Suprapubic skin (tissue), 3 donors: ENCODE results near the gene RARB.

Experiments used
- CTCF ChIP-seq, 2 donors: fragments of 200-600 bp in 1 of 2; fragments of 450-650 bp in 1 of 2; sonication (generic) in 1 of 2; IDR thresholded peaks; one replicate each; pipeline ENCODE4 v1.5.1; 2016 to 2019; ENCODE audit warnings: antibody characterized with exemption in 2 of 2, mild to moderate bottlenecking in 1 of 2, moderate library complexity in 1 of 2
- EP300 ChIP-seq: sonication (generic); formaldehyde crosslinking; IDR thresholded peaks from one replicate; pipeline ENCODE4 v1.6.1; 2017; ENCODE audit warnings: antibody characterized with exemption
- POLR2A ChIP-seq, 2 donors: fragments of 450-650 bp; IDR thresholded peaks; one replicate each; pipeline ENCODE4 v1.6.1; 2017; ENCODE audit warnings: antibody characterized with exemption in 2 of 2, mild to moderate bottlenecking in 2 of 2, moderate library complexity in 2 of 2

GRCh38 chr3:25568525-25569078, 140.5 kb downstream of the RARB start:
- TF ChIP-seq POLR2A (IDR thresholded peaks at IDR 0.05) (no peak), EP300 (no peak), CTCF (IDR thresholded peaks at IDR 0.05) (no peak)
